ENCODE measurements around the gene CENATAC. TPM values are rescaled to one million over a fixed set of nuclear protein-coding genes. Genes with fewer than 3 reads are reported as not detected.

The CENATAC gene
- total RNA-seq, 2 experiments from 2014 or later: 121 to 122 TPM

- Mint-ChIP-seq H3K27me3 (peaks cover 5% of the 10 kb centered on the region), H3K4me3 (no peak within 1 kb of the TSS), H3K27ac (no peak within 1 kb of the TSS), H3K9me3 (no peaks in the 10 kb centered on the region), H3K4me1 (ENCODE audit: low read depth) (no peaks in the 10 kb centered on the region), H3K36me3 (ENCODE audit: low read depth) (no peaks in the 10 kb centered on the region)
- H3K27ac ChIP-seq (ENCODE audit: low read depth in 1 of 2, low read length in 2 of 2): no peak within 1 kb of the TSS
- intact Hi-C loops (cut with DNase I, micrococcal nuclease): loop anchor here (1.0 to 10.0 kb wide), 7 partner anchors 25 to 361 kb away; no protein-coding TSS in a partner anchor
- H3K36me3 ChIP-seq (ENCODE audit: insufficient read depth, low read length): no peaks in the 10 kb centered on the region
- ChIA-PET CTCF (interaction anchor here (0.6 to 2.1 kb wide), 12 partner anchors 10 to 359 kb away, joined by 3 to 7 read pairs (median 4); partner anchors contain the start of gene DDX6), POLR2A (interaction anchor here (1.2 kb wide), 1 partner anchor 47 kb away, joined by 3 read pairs; no protein-coding TSS in a partner anchor)
- DNase-seq (peak; percentile 82 to 95 (median 87)), ATAC-seq (ENCODE audit: poor library complexity) (peak; percentile 99)
- no peaks in the 10 kb centered on the region for H3K27me3 ChIP-seq (ENCODE audit: control insufficient read depth in 1 of 2, insufficient read depth in 2 of 2, low read length in 2 of 2)
- peaks cover 8% of the 10 kb centered on the region for H3K4me1 ChIP-seq (ENCODE audit: insufficient read depth, low read length)
- no peaks in the 10 kb centered on the region for H3K9me3 ChIP-seq (ENCODE audit: control insufficient read depth in 1 of 2, insufficient read depth in 1 of 2, low read length in 2 of 2)
- peak; percentile 90 for TF ChIP-seq CTCF (IDR thresholded peaks at IDR 0.05)
- H3K4me3 ChIP-seq (ENCODE audit: low read length): no peak within 1 kb of the TSS
Observed at GRCh38 chr11:118956094-118956846, 41.7 kb upstream of the CENATAC start, which contains the start of gene UPK2. Gene UPK2 (plus strand): TSS chr11:118956298. CDS start chr11:118956351, 53 bp downstream.

DNA sequence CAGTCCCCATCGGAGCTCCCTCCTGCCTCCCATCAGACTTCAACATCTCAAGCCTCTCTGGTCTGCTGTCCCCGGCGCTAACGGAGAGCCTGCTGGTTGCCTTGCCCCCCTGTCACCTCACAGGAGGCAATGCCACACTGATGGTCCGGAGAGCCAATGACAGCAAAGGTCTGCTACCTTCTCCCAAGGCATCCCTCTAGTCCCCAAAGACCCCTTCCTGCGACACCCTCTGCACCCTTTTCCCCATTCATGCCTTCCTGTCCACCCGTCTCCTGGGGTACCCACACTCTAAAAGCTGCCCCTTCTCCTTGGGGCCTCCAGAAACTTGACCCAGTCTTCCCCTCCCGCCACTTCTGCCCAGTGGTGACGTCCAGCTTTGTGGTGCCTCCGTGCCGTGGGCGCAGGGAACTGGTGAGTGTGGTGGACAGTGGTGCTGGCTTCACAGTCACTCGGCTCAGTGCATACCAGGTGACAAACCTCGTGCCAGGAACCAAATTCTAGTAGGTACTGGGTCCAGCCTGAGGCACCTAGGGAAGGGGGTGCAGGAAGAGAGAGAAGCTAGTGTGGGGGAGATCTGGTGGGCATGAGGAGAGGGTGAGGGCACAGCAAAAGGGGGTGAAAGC is 41.0 kb upstream of the CENATAC start:
- intact Hi-C loops (cut with DNase I, micrococcal nuclease): loop anchor here (1.0 to 10.0 kb wide), 7 partner anchors 26 to 362 kb away; no protein-coding TSS in a partner anchor
- Mint-ChIP-seq H3K9me3 (no peaks in the 10 kb centered on the region), H3K36me3 (ENCODE audit: low read depth) (no peaks in the 10 kb centered on the region), H3K4me1 (ENCODE audit: low read depth) (no peaks in the 10 kb centered on the region), H3K27me3 (peaks cover 5% of the 10 kb centered on the region), H3K4me3 (no peak overlapping the region), H3K27ac (no peak overlapping the region)
- ChIA-PET POLR2A (interaction anchor here (1.2 kb wide), 1 partner anchor 47 kb away, joined by 3 read pairs; no protein-coding TSS in a partner anchor), CTCF (interaction anchor here (0.7 to 2.1 kb wide), 11 partner anchors 11 to 360 kb away, joined by 3 to 7 read pairs (median 5); partner anchors contain the start of gene DDX6)
- Histone ChIP-seq H3K4me3 (ENCODE audit: low read length) (no peak overlapping the region), H3K9me3 (ENCODE audit: control insufficient read depth in 1 of 2, insufficient read depth in 1 of 2, low read length in 2 of 2) (no peaks in the 10 kb centered on the region), H3K4me1 (ENCODE audit: insufficient read depth, low read length) (peaks cover 8% of the 10 kb centered on the region), H3K36me3 (ENCODE audit: insufficient read depth, low read length) (no peaks in the 10 kb centered on the region), H3K27me3 (ENCODE audit: control insufficient read depth in 1 of 2, insufficient read depth in 2 of 2, low read length in 2 of 2) (no peaks in the 10 kb centered on the region), H3K27ac (ENCODE audit: low read depth in 1 of 2, low read length in 2 of 2) (no peak overlapping the region)
- peak; percentile 35 for TF ChIP-seq CTCF (IDR thresholded peaks at IDR 0.05)
- ATAC-seq (ENCODE audit: poor library complexity) (no peak), DNase-seq (peak in 1 of 14 experiments; percentile 20)

- ATAC-seq (ENCODE audit: poor library complexity) (no peak), DNase-seq (no peak)
- H3K9me3 ChIP-seq (ENCODE audit: control insufficient read depth in 1 of 2, insufficient read depth in 1 of 2, low read length in 2 of 2): no peaks in the 10 kb centered on the region
- H3K4me3 Mint-ChIP-seq: no peak overlapping the region
- TF ChIP-seq CTCF (IDR thresholded peaks at IDR 0.05): no peak
- no peak overlapping the region for H3K27ac ChIP-seq (ENCODE audit: low read depth in 1 of 2, low read length in 2 of 2)
- no peak overlapping the region for H3K4me3 ChIP-seq (ENCODE audit: low read length)
- no peaks in the 10 kb centered on the region for H3K4me1 Mint-ChIP-seq (ENCODE audit: low read depth)
- H3K4me1 ChIP-seq (ENCODE audit: insufficient read depth, low read length): peaks cover 8% of the 10 kb centered on the region
- no peak overlapping the region for H3K27ac Mint-ChIP-seq
- intact Hi-C loops (cut with DNase I, micrococcal nuclease): loop anchor here (2.0 to 10.0 kb wide), 4 partner anchors 27 to 363 kb away; no protein-coding TSS in a partner anchor
- POLR2A ChIA-PET: no interaction called here
- peaks cover 5% of the 10 kb centered on the region for H3K27me3 Mint-ChIP-seq
- no peaks in the 10 kb centered on the region for H3K36me3 ChIP-seq (ENCODE audit: insufficient read depth, low read length)
- CTCF ChIA-PET: interaction anchor here (1.1 to 2.1 kb wide), 10 partner anchors 11 to 360 kb away, joined by 3 to 7 read pairs (median 5); partner anchors contain the start of gene DDX6
- no peaks in the 10 kb centered on the region for H3K9me3 Mint-ChIP-seq
- H3K36me3 Mint-ChIP-seq (ENCODE audit: low read depth): no peaks in the 10 kb centered on the region
- H3K27me3 ChIP-seq (ENCODE audit: control insufficient read depth in 1 of 2, insufficient read depth in 2 of 2, low read length in 2 of 2): no peaks in the 10 kb centered on the region
Observed at GRCh38 chr11:118957549-118957948, 40.4 kb upstream of the CENATAC start.

Measured in CD4-positive, alpha-beta T cell (primary cell).